ENCODE measurements around the gene PAPOLG. TPM values are rescaled to one million over a fixed set of nuclear protein-coding genes. Genes with fewer than 3 reads are reported as not detected.

Gene PAPOLG
- total RNA-seq, 1 donor = 20.3 TPM

GRCh38 chr2:60742419-60742818, 13.6 kb upstream of the PAPOLG start:
- DNase-seq (ENCODE audit: low read depth) = no peak
- no peak for TF ChIP-seq CTCF (IDR thresholded peaks at IDR 0.05; ENCODE audit: insufficient read depth, low read depth, low read length)
- H3K4me3 ChIP-seq (ENCODE audit: low read depth, low read length) = no peak overlapping the region

- TF ChIP-seq CTCF (IDR thresholded peaks at IDR 0.05; ENCODE audit: insufficient read depth, low read depth, low read length) = no peak
- DNase-seq (ENCODE audit: low read depth) = no peak
- H3K4me3 ChIP-seq (ENCODE audit: low read depth, low read length) = no peak overlapping the region
Observed at GRCh38 chr2:60745330-60745729, 10.7 kb upstream of the PAPOLG start.

- DNase-seq (ENCODE audit: low read depth) = no peak
- no peak for TF ChIP-seq CTCF (IDR thresholded peaks at IDR 0.05; ENCODE audit: insufficient read depth, low read depth, low read length)
- no peak overlapping the region for H3K4me3 ChIP-seq (ENCODE audit: low read depth, low read length)
Observed at GRCh38 chr2:60745761-60746160, 10.3 kb upstream of the PAPOLG start.

- no peak for DNase-seq (ENCODE audit: low read depth)
- no peak for TF ChIP-seq CTCF (IDR thresholded peaks at IDR 0.05; ENCODE audit: insufficient read depth, low read depth, low read length)
- no peak overlapping the region for H3K4me3 ChIP-seq (ENCODE audit: low read depth, low read length)
Observed at GRCh38 chr2:60746318-60746717, 9.8 kb upstream of the PAPOLG start.

- no peak for DNase-seq (ENCODE audit: low read depth)
- TF ChIP-seq CTCF (IDR thresholded peaks at IDR 0.05; ENCODE audit: insufficient read depth, low read depth, low read length) = no peak
- no peak overlapping the region for H3K4me3 ChIP-seq (ENCODE audit: low read depth, low read length)
Observed at GRCh38 chr2:60759654-60760053, 3.6 kb downstream of the PAPOLG start.

GRCh38 chr2:60764736-60765534, 8.9 kb downstream of the PAPOLG start:
- TF ChIP-seq CTCF (IDR thresholded peaks at IDR 0.05; ENCODE audit: insufficient read depth, low read depth, low read length) = no peak
- DNase-seq (ENCODE audit: low read depth) = peak; percentile 8
- H3K4me3 ChIP-seq (ENCODE audit: low read depth, low read length) = no peak overlapping the region

GRCh38 chr2:60766283-60766682, 10.2 kb downstream of the PAPOLG start:
- no peak overlapping the region for H3K4me3 ChIP-seq (ENCODE audit: low read depth, low read length)
- DNase-seq (ENCODE audit: low read depth) = no peak
- TF ChIP-seq CTCF (IDR thresholded peaks at IDR 0.05; ENCODE audit: insufficient read depth, low read depth, low read length) = no peak
